K562 (cell line): ENCODE data around the gene SPTBN4. TPM values are rescaled to one million over a fixed set of nuclear protein-coding genes. Genes with fewer than 3 reads are reported as not detected.

ENCODE experiments used
- ARID1B ChIP-seq: fragments of 450-650 bp; IDR thresholded peaks from 2 replicates; pipeline ENCODE4 v1.6.1; 2016; ENCODE audit warnings: antibody characterized with exemption, mild to moderate bottlenecking, inconsistent platforms
- ARID2 ChIP-seq: fragments of 450-650 bp; IDR thresholded peaks from 2 replicates; pipeline ENCODE4 v1.6.1; 2017; ENCODE audit warnings: antibody characterized with exemption, mild to moderate bottlenecking
- BCOR ChIP-seq: fragments of 450-650 bp; IDR thresholded peaks from 2 replicates; pipeline ENCODE4 v1.6.1; 2016
- C11orf30 ChIP-seq: fragments of 450-650 bp; IDR thresholded peaks from 2 replicates; pipeline ENCODE4 v1.6.1; 2016; ENCODE audit warnings: low read depth, mild to moderate bottlenecking
- CTBP1 ChIP-seq: fragments of 450-650 bp; IDR thresholded peaks from 2 replicates; pipeline ENCODE4 v1.6.1; 2016; ENCODE audit warnings: borderline replicate concordance
- CXXC5 ChIP-seq: fragments of 250-450 bp; sonication (Bioruptor Pico); IDR thresholded peaks from 2 replicates; pipeline ENCODE4 v1.8.0; 2022; ENCODE audit warnings: inconsistent platforms, mild to moderate bottlenecking, moderate library complexity
- EHMT2 ChIP-seq: fragments of 450-650 bp; IDR thresholded peaks from 2 replicates; pipeline ENCODE4 v1.6.1; 2018; ENCODE audit warnings: antibody characterized with exemption
- GABPA ChIP-seq: fragments of 200-800 bp; sonication (Bioruptor generic); conservative IDR thresholded peaks from 2 replicates; pipeline ENCODE4 v1.6.1; 2016; ENCODE audit warnings: low read depth, missing genetic modification characterization, missing compliant biosample characterization
- HDAC6 ChIP-seq: IDR thresholded peaks from 2 replicates; pipeline ENCODE4 v1.6.1; 2012; ENCODE audit warnings: low read depth, mild to moderate bottlenecking, control low read depth, inconsistent platforms, low read length, moderate library complexity
- HMGXB4 ChIP-seq: sonication (generic); formaldehyde crosslinking; IDR thresholded peaks from 2 replicates; pipeline ENCODE4 v1.8.1; 2023; ENCODE audit warnings: mild to moderate bottlenecking, missing genetic modification reagents
- MITF ChIP-seq: IDR thresholded peaks from 2 replicates; pipeline ENCODE4 v1.6.1; 2014; ENCODE audit warnings: antibody characterized with exemption
- MTF1 ChIP-seq: fragments of 250-450 bp; sonication (Bioruptor Pico); IDR thresholded peaks from 2 replicates; pipeline ENCODE4 v1.9.0; 2021; ENCODE audit warnings: moderate library complexity, mild to moderate bottlenecking, inconsistent platforms, borderline replicate concordance
- RBM14 ChIP-seq: fragments of 200-400 bp; formaldehyde crosslinking; IDR thresholded peaks from 2 replicates; pipeline ENCODE4 v1.6.1; 2018; ENCODE audit warnings: low read depth, mild to moderate bottlenecking, low read length, moderate library complexity, borderline replicate concordance; ENCODE audit not compliant: insufficient read depth
- TBP ChIP-seq: optimal IDR thresholded peaks from 2 replicates; pipeline ENCODE3; 2011; ENCODE audit warnings: low read depth, low read length, improper control_type of control experiment
- ZBTB7A ChIP-seq: IDR thresholded peaks from 2 replicates; pipeline ENCODE4 v1.6.1; 2011; ENCODE audit warnings: low read depth, mild to moderate bottlenecking, low read length, moderate library complexity, borderline replicate concordance; ENCODE audit not compliant: control insufficient read depth
- ZC3H8 ChIP-seq: fragments of 450-650 bp; IDR thresholded peaks from 2 replicates; pipeline ENCODE4 v1.6.1; 2017
- ZFX ChIP-seq: sonication (generic); formaldehyde crosslinking; IDR thresholded peaks from 2 replicates; pipeline ENCODE4 v1.8.0; 2022; ENCODE audit warnings: mild to moderate bottlenecking, missing genetic modification reagents, moderate library complexity
- ZKSCAN1 ChIP-seq: fragments of 150-350 bp; IDR thresholded peaks from 2 replicates; pipeline ENCODE4 v1.6.1; 2016; ENCODE audit warnings: low read depth, low read length
- ZNF184 ChIP-seq: sonication (generic); formaldehyde crosslinking; IDR thresholded peaks from 2 replicates; pipeline ENCODE4 v1.5.0; 2020; ENCODE audit warnings: missing genetic modification reagents
- ZNF274 ChIP-seq: IDR thresholded peaks from 2 replicates; pipeline ENCODE4 v1.6.1; 2011; ENCODE audit warnings: low read depth, mild to moderate bottlenecking, low read length, moderate library complexity, borderline replicate concordance
- ZNF511 ChIP-seq: sonication (generic); formaldehyde crosslinking; IDR thresholded peaks from 2 replicates; pipeline ENCODE4 v1.8.0; 2022; ENCODE audit warnings: mild to moderate bottlenecking, missing genetic modification reagents
- ZNF586 ChIP-seq: fragments of 450-650 bp; formaldehyde crosslinking; conservative IDR thresholded peaks from 2 replicates; pipeline ENCODE4 v1.4.0; 2020; ENCODE audit warnings: mild to moderate bottlenecking, moderate library complexity
- ZNF655 ChIP-seq: fragments of 250-450 bp; sonication (Bioruptor Pico); IDR thresholded peaks from 2 replicates; pipeline ENCODE4 v1.5.0; 2021
- ZNF830 ChIP-seq: fragments of 250-450 bp; sonication (Bioruptor Pico); IDR thresholded peaks from 2 replicates; pipeline ENCODE4 v1.5.0; 2021; ENCODE audit warnings: mild to moderate bottlenecking
- polyA plus RNA-seq, 8 experiments: library from polyadenylated mRNA; depleted of rRNA in 4 of 8; stranded (reverse) in 5 of 8; unstranded in 3 of 8; fragments of >200 nt; fragmentation: Nextera tagmentation in 2 of 8; fragmentation: Illumina TruSeq in 1 of 8; extraction: Ambion mirVana in 2 of 8; extraction: Trizol in 1 of 8; gene quantifications; 2 replicates each; pipeline versions ENCODE4 v1.2.1 to v1.2.3, GENCODE V29; 2011 to 2014; ENCODE audit warnings: inconsistent platforms in 1 of 8, missing spikeins in 1 of 8
- total RNA-seq, 7 experiments: library from RNA; depleted of rRNA in 6 of 7; stranded (reverse); fragments of >200 nt in 6 of 7; fragmentation: Illumina TruSeq in 2 of 7; extraction: Trizol in 2 of 7; gene quantifications; 2 replicates each; pipeline versions ENCODE4 v1.2.1 to v1.2.3, GENCODE V29; 2011 to 2021; ENCODE audit warnings: low replicate concordance in 1 of 7

The SPTBN4 gene
- total and polyA plus RNA-seq, 9 of the 15 experiments (the other 6 are each of a cell fraction or from before 2014, with no cell fraction given), result 0.01 to 1.5 (median 0.86) TPM

- TF ChIP-seq ZNF586 (CRISPR knock-in tag) (no peak), ARID1B (peak; percentile 26; the same call in 1 of the 2 replicates), MTF1 (CRISPR knock-in tag) (no peak), ZNF274 (no peak), CTBP1 (peak; percentile 62; the same call in 1 of the 2 replicates), ZNF184 (CRISPR knock-in tag) (no peak), ZKSCAN1 (peak; percentile 43; the same call in 1 of the 2 replicates), HMGXB4 (CRISPR knock-in tag) (0 out of 2 replicates have a peak, but pooled peaks have one; percentile 70), CXXC5 (CRISPR knock-in tag) (0 out of 2 replicates have a peak, but pooled peaks have one; percentile 24), C11orf30 (peak; percentile 90), MITF (no peak), GABPA (tag) (no peak), ARID2 (no peak), TBP (peak; percentile 13), ZNF830 (CRISPR knock-in tag) (no peak), ZBTB7A (no peak; the same call in 1 of the 2 replicates), RBM14 (no peak), ZC3H8 (no peak), BCOR (peak; percentile 36; the same call in 1 of the 2 replicates), EHMT2 (no peak), HDAC6 (no peak), ZNF655 (CRISPR knock-in tag) (no peak), ZFX (CRISPR knock-in tag) (peak; percentile 46; the same call in 1 of the 2 replicates), ZNF511 (CRISPR knock-in tag) (no peak)
Observed at GRCh38 chr19:40523322-40524047, 56.7 kb downstream of the SPTBN4 start (continued).
